T-helper 1 cell treated with Interleukin-12 subunit alpha and Interleukin-12 subunit beta and Interleukin-4 antibody, amounts not matched to agents 30 μg/mL and 1 μg/mL, for 36 hours (primary cell): ENCODE measurements around the gene AXIN2.
"Not testable (repeated sequence)": the region's sequence is repeated elsewhere in the genome, so short reads cannot be mapped to it uniquely, and the experiment has no call there.

ENCODE experiments used
- H3K27ac Mint-ChIP-seq: one replicate; pipeline ENCODE4 v1.8.0; 2021; ENCODE audit warnings: mild to moderate bottlenecking, mixed read lengths
- H3K27me3 Mint-ChIP-seq: one replicate; pipeline ENCODE4 v1.8.0; 2021; ENCODE audit warnings: low read depth, mixed read lengths
- H3K36me3 Mint-ChIP-seq: one replicate; pipeline ENCODE4 v1.8.0; 2021; ENCODE audit warnings: low read depth, mixed read lengths
- H3K4me1 Mint-ChIP-seq: one replicate; pipeline ENCODE4 v1.8.0; 2021; ENCODE audit warnings: low read depth, mixed read lengths
- H3K4me3 Mint-ChIP-seq: one replicate; pipeline ENCODE4 v1.8.0; 2021; ENCODE audit warnings: mild to moderate bottlenecking, moderate library complexity, mixed read lengths
- H3K9me3 Mint-ChIP-seq: one replicate; pipeline ENCODE4 v1.8.0; 2021; ENCODE audit warnings: mixed read lengths

Gene AXIN2

DNA sequence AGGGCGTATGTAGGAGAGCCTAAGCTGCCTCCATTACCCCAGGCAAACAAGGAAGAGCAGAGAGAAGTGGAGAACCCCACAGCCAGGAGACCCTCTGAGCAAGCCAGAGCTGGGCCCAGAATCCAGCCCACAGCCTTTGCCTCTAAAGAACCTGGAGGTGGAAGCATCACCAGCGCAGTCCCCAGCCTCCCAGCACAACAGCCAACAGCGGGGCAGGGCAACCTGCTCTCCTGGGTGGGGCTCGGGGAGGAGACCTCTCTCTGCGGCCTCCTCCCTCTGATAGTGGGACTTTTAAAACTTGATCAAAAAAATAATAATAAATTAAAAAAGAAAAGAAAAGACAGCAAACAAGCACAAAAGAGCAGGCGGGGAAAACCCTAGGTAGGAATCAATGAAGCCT lies 45.9 kb downstream of the AXIN2 start:
- peaks cover 66% of the 10 kb centered on the region for H3K27me3 Mint-ChIP-seq
- H3K4me3 Mint-ChIP-seq, result no peak overlapping the region
- no peaks in the 10 kb centered on the region for H3K36me3 Mint-ChIP-seq
- no peaks in the 10 kb centered on the region for H3K9me3 Mint-ChIP-seq
- no peak overlapping the region for H3K27ac Mint-ChIP-seq
- H3K4me1 Mint-ChIP-seq, result peaks cover 8% of the 10 kb centered on the region

DNA sequence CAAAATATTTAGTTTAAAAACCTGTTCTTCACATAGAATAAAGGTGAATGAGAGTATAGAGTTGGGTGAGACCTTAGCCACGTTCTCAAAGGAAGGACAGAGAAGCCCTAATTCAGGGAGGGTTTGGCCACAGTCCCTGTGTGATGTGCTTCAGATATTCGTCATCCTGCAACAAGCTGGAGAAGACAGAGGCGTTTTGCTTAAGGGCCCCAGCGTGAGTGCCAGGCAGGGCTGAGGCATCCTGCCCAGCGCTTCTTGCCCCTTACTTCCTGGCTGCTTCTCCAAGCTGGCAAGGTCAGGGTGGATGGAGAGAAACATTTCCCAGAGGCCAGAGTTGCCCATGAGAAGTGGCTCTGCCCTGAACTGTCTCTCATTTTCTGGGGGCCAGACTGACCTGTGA lies 46.9 kb downstream of the AXIN2 start:
- H3K9me3 Mint-ChIP-seq, result no peaks in the 10 kb centered on the region
- no peak overlapping the region for H3K27ac Mint-ChIP-seq
- peaks cover 62% of the 10 kb centered on the region for H3K27me3 Mint-ChIP-seq
- H3K4me1 Mint-ChIP-seq, result peaks cover 4% of the 10 kb centered on the region
- no peak overlapping the region for H3K4me3 Mint-ChIP-seq
- no peaks in the 10 kb centered on the region for H3K36me3 Mint-ChIP-seq

DNA sequence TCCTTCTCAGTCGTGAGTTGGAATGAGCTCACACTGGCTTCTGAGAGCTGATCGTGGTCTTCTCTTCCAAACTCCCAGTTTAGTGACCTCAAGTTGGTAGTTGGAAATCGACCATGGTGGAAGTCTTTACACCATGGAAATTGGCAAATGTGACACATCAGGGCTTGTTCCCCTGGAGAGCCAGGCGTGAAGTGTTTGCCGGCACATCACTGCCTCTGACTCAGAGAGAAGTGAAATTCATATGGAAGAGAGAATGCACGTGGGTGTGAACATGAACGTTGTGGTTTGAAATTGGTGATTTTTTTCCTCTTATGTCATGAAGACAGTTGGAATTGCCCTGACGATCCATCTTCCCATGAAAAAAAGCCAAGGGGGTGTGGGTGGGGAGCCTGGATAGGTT lies 47.4 kb downstream of the AXIN2 start:
- Mint-ChIP-seq H3K27ac (no peak overlapping the region), H3K36me3 (no peaks in the 10 kb centered on the region), H3K4me3 (no peak overlapping the region), H3K4me1 (peaks cover 3% of the 10 kb centered on the region), H3K9me3 (no peaks in the 10 kb centered on the region), H3K27me3 (peaks cover 61% of the 10 kb centered on the region)

DNA sequence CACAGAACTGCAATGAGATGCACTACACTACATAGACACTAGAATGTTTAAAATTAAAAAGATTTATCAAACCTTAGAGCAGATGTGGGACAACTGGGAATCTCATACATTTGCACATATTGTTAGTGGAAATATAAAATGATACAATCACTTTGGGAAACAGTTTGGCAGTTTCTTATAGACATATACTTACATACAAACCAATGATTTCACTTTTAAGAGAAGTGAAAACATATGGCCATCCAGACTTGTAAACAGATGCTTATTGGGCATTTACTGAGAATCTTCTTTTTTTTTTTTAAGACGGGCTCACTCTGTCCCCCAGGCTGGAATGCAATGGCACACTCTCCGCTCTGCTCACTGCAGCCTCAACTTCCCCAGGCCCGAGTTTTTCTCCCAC lies 50.1 kb downstream of the AXIN2 start:
- no peak overlapping the region for H3K27ac Mint-ChIP-seq
- H3K36me3 Mint-ChIP-seq, result no peaks in the 10 kb centered on the region
- H3K4me3 Mint-ChIP-seq, result no peak overlapping the region
- H3K4me1 Mint-ChIP-seq, result peaks cover 3% of the 10 kb centered on the region
- H3K9me3 Mint-ChIP-seq, result no peaks in the 10 kb centered on the region
- peaks cover 53% of the 10 kb centered on the region for H3K27me3 Mint-ChIP-seq

DNA sequence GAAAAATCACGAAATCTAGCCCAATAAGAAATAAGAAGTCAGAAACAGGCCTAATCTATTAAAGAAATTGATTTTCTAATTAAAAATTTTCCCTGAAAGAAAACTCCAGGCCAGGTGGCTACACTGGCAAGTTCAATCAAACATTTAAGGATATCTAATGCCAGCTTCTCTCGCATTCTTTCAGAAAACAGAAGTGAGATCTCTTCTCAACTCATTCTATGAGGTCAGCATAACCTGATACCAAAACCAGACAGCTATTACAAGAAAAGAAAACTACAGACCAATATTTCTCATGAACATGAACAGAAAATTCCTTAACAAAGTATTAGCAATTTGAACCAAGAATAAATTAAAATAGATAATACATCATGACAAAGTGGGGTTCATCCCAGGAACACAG lies 52.4 kb downstream of the AXIN2 start:
- no peak overlapping the region for H3K4me3 Mint-ChIP-seq
- H3K4me1 Mint-ChIP-seq, result peaks cover under 1% of the 10 kb centered on the region
- H3K27ac Mint-ChIP-seq, result no peak overlapping the region
- H3K27me3 Mint-ChIP-seq, result peaks cover 36% of the 10 kb centered on the region
- no peaks in the 10 kb centered on the region for H3K36me3 Mint-ChIP-seq
- no peaks in the 10 kb centered on the region for H3K9me3 Mint-ChIP-seq

DNA sequence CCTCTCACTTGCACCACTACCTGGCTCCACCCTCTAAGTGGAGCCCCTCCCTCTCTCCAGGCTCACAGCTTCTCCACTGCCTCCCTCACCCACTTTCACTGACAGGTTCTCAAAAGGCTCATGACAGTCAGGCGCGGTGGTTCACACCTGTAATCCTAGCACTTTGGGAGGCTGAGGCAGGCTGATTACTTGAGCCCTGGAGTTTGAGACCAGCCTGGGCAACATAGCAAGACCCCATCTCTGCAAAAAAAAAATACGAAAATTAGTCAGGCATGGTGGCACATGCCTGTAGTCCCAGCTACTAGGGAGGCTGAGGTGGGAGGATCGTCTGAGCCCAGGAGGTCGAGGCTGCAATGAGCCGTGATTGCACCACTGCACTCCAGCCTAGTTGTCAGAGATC lies 56.8 kb downstream of the AXIN2 start:
- H3K4me1 Mint-ChIP-seq, H3K9me3 Mint-ChIP-seq, H3K36me3 Mint-ChIP-seq, H3K4me3 Mint-ChIP-seq, H3K27ac Mint-ChIP-seq: not testable (repeated sequence)
- H3K27me3 Mint-ChIP-seq, result peaks cover 17% of the 10 kb centered on the region

DNA sequence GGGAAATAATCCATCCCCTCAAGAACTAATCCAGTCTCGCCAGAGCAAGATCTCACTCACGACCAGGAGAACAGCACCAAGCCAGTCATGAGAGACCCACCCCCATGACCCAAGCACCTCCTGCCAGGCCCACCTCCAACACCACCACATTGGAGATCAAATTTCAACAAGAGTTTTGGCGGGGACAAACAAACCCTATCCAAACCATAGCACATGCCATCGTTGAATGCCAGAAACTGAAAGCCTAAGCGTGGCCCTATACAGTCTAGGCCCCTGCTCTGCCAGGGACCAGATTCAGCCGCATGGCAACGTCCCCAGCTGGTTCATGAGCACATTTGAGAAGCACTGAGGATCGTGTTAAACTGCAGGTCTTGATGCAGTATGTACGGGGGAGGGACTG lies 57.3 kb downstream of the AXIN2 start:
- H3K4me1 Mint-ChIP-seq, result no peaks in the 10 kb centered on the region
- H3K27ac Mint-ChIP-seq, result no peak overlapping the region
- peaks cover 19% of the 10 kb centered on the region for H3K27me3 Mint-ChIP-seq
- no peaks in the 10 kb centered on the region for H3K9me3 Mint-ChIP-seq
- no peaks in the 10 kb centered on the region for H3K36me3 Mint-ChIP-seq
- no peak overlapping the region for H3K4me3 Mint-ChIP-seq

DNA sequence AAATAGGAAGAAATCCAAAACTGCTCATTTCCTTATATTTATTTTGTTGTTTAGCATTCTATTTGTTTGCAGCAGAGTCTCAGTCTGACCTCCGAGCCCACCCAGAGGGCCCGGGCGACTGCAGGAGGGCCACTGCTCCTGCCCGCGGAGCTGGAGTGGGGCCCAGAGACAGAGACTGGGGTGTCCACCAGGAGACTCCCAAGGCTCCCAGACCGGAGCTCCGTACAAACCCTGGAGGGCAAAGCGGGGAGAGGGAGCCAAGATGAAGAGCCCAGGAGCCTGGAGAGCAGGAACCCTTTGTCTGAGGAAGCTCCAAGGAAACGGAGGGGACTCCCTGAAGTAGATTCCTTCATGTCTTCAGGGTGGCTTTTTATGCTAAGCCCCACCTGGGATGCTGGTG lies 57.9 kb downstream of the AXIN2 start:
- Mint-ChIP-seq H3K4me3 (no peak overlapping the region), H3K27me3 (peaks cover 19% of the 10 kb centered on the region), H3K36me3 (no peaks in the 10 kb centered on the region), H3K4me1 (no peaks in the 10 kb centered on the region), H3K9me3 (no peaks in the 10 kb centered on the region), H3K27ac (no peak overlapping the region)

DNA sequence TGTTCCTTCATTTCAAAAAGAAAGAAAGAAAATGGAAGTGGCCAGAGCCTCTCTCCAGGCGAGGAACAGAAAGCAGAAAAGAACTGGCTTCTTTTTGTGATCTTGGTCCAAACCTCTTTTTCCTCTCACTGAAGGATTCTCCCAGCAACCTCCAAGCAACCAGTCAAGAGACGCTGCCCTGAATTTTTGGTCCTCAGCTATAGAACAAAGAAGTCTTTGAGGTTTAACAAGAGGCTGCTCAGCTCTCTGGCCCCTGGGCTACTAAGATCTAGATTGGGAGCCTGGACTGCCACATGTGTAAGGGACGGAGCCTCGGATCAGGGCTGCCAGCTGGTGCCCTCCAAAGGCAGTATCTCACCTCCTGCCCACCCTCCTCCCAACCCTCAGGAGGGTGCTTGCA lies 62.6 kb downstream of the AXIN2 start:
- no peaks in the 10 kb centered on the region for H3K9me3 Mint-ChIP-seq
- peaks cover 27% of the 10 kb centered on the region for H3K27me3 Mint-ChIP-seq
- H3K4me1 Mint-ChIP-seq, result peaks cover 7% of the 10 kb centered on the region
- no peak overlapping the region for H3K4me3 Mint-ChIP-seq
- no peak overlapping the region for H3K27ac Mint-ChIP-seq
- H3K36me3 Mint-ChIP-seq, result no peaks in the 10 kb centered on the region

DNA sequence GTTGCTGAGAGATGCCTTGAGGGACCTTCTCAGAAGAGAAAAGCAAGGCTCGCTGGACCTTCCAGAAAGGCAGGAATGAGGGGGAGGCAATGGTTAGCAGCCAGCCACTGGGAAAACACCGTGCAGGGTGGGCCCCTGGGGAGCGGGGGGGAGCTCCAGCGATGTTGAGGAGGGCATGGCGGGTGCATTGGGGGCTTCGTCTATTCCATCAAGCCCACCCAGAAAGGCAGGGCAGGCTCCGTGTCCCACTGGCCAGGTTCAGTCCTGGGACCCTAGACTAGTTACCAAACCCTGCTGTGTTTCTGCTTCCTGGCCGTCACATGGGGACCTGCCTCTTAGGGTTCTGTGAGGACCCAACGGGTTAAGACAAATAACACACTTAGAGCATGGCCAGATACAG lies 64.6 kb downstream of the AXIN2 start:
- Mint-ChIP-seq H3K36me3 (peaks cover under 1% of the 10 kb centered on the region), H3K9me3 (no peaks in the 10 kb centered on the region), H3K27me3 (peaks cover 33% of the 10 kb centered on the region), H3K4me3 (no peak overlapping the region), H3K27ac (no peak overlapping the region), H3K4me1 (peaks cover 7% of the 10 kb centered on the region)

DNA sequence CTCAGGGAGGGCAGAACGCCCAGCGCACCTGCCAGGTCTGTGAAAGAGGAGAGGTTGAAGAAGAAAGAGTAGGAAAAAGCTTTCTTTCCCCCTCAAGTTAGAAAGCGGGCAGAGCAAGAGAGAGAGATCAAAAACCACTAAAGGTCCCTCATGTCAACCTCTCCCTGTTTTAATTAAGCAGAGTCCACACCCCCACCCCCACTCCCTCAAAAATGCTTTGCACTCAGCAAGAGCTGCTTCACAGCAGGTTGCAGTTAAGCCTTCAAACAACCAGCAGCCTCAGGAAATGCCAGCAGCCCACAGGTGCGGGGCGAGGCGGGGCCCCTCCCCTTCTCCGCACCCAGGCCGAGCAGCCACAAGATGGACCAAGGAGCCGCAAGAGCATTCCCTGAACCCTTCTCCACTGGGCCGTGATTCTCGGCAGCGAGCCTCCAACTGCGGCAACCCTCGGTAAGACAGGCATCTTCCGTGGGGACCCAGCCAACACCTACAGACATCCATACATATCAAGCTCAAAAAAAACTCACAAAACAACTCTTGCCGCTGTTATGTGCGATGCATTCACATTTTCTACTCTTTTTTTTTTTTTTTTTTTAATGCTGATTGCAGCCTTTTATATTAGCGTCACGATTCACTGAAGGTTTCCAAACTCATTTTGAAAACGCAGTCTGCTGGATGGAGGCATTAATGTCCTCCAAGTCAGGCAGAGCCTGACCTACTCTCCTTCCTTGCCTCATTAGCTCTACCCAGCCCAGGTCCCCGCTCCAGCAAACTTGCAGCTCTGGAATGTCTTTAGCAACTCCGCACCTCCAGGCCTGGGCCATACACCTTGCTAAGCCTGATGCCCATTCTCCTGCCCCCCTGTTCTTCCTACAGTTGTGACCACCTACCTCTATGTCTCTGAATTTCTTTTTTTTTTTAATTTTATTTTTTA lies 66.1 kb downstream of the AXIN2 start:
- no peaks in the 10 kb centered on the region for H3K9me3 Mint-ChIP-seq
- peaks cover 7% of the 10 kb centered on the region for H3K4me1 Mint-ChIP-seq
- no peak overlapping the region for H3K4me3 Mint-ChIP-seq
- peaks cover 1% of the 10 kb centered on the region for H3K36me3 Mint-ChIP-seq
- peaks cover 37% of the 10 kb centered on the region for H3K27me3 Mint-ChIP-seq
- H3K27ac Mint-ChIP-seq, result no peak overlapping the region

DNA sequence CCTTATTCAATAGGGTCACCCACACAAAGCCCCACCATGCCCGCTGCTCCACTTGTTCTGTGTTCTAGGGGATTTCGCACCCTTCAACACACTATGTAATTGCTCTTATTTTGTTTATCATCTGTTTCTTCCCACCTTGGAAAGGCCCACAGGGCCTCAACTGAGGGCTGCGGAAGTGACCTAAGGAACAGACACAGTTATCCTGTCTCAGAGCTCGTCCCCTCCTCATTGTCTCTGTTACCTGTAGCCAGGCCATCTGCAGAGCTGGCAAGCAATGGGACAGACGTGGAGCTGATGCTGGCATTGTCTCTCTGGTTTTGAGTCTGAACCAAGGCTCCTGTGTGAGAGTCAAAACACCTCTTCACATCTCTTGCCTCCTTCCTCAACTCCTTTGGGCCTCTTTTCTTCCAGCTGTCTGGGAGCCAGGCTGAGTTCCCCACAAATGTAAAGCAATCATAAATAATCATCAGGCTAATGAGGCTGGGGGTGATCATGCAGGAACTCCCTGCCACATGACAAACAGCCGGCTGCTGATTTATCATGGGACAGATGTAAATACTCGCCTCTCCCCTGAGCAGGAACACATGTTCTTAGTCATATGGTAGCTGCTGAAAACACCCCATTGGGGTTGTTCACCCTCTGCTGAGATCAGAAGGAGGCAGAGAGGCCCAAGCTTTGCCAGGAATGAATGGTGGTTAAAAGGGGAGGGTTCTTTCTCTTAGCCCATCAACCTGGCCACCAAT lies 71.9 kb downstream of the AXIN2 start:
- no peak overlapping the region for H3K4me3 Mint-ChIP-seq
- H3K27me3 Mint-ChIP-seq, result peaks cover 19% of the 10 kb centered on the region
- no peak overlapping the region for H3K27ac Mint-ChIP-seq
- peaks cover 1% of the 10 kb centered on the region for H3K36me3 Mint-ChIP-seq
- no peaks in the 10 kb centered on the region for H3K9me3 Mint-ChIP-seq
- H3K4me1 Mint-ChIP-seq, result no peaks in the 10 kb centered on the region

DNA sequence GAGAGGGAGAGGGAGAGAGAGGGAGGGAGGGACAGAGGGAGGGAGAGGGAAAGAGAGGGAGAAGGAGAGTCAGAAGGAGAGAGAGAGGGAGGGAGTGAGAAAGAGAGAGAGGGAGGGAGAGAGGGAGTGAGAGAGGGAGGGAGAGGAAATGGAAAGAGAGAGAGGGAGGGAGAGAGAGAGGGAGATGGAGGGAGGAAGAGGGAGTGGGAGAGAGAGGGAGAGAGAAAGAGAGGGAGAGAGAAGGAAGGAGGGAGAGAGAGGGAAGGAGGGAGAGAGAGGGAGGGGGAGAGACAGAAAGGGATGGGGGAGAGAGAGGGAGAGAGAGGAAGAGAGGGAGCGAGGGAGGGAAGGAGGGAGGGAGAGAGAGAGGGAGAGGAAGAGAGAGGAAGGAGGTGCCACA lies 72.8 kb downstream of the AXIN2 start:
- Mint-ChIP-seq H3K9me3 (no peaks in the 10 kb centered on the region), H3K27ac (no peak overlapping the region), H3K27me3 (peaks cover 19% of the 10 kb centered on the region), H3K4me1 (no peaks in the 10 kb centered on the region), H3K4me3 (no peak overlapping the region), H3K36me3 (peaks cover 1% of the 10 kb centered on the region)

DNA sequence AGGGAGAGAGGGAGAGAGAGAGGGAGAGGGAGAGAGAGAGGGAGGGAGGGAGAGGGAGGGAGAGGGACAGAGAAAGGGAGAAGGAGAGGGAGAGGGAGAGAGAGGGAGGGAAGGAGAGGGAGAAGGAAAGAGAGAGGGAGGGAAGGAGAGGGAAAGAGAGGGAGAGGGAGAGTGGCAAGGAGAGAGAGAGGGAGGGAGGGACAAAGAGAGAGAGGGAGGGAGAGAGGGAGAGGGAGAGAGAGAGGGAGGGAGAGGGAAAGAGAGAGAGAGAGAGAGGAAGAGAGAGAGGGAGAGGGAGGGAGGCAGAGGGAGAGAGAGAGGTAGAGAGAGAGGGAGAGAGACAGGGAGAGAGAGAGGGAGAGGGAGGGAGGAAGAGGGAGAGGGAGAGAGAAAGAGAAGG lies 73.5 kb downstream of the AXIN2 start:
- H3K9me3 Mint-ChIP-seq, result no peaks in the 10 kb centered on the region
- peaks cover 1% of the 10 kb centered on the region for H3K36me3 Mint-ChIP-seq
- H3K4me3 Mint-ChIP-seq, result no peak overlapping the region
- H3K27me3 Mint-ChIP-seq, result peaks cover 14% of the 10 kb centered on the region
- no peaks in the 10 kb centered on the region for H3K4me1 Mint-ChIP-seq
- H3K27ac Mint-ChIP-seq, result no peak overlapping the region

DNA sequence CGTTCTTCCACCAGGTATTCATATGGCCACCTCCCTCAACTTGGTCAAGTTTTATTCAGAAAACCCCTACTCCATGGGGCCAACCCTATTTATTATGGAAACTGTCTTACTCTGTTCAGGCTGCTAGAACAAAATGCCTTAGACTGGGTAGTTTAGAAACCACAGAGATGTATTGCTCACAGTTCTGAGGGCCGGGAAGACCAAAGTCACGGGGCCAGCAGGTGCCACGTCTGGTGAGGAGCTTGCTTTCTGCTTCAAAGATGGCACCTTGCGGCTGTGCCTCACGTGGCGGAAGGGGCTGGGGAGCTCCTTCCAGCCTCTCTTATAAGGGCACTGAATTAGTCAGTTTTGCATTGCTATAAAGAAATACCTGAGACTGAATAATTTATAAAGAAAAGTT lies 74.3 kb downstream of the AXIN2 start:
- no peaks in the 10 kb centered on the region for H3K4me1 Mint-ChIP-seq
- H3K27me3 Mint-ChIP-seq, result peaks cover 14% of the 10 kb centered on the region
- H3K4me3 Mint-ChIP-seq, result no peak overlapping the region

More for the DNA sequence above, 74.3 kb downstream of the AXIN2 start:
- Mint-ChIP-seq H3K36me3 (peaks cover 1% of the 10 kb centered on the region), H3K9me3 (no peaks in the 10 kb centered on the region), H3K27ac (no peak overlapping the region)
